ENCODE data around the gene TMEM72. TPM values are rescaled to one million over a fixed set of nuclear protein-coding genes. Genes with fewer than 3 reads are reported as not detected.

TMEM72 gene
- total and polyA plus RNA-seq, 2 donors (not counting 3 experiments of a cell fraction or from before 2014, with no cell fraction given) = not detected

DNA sequence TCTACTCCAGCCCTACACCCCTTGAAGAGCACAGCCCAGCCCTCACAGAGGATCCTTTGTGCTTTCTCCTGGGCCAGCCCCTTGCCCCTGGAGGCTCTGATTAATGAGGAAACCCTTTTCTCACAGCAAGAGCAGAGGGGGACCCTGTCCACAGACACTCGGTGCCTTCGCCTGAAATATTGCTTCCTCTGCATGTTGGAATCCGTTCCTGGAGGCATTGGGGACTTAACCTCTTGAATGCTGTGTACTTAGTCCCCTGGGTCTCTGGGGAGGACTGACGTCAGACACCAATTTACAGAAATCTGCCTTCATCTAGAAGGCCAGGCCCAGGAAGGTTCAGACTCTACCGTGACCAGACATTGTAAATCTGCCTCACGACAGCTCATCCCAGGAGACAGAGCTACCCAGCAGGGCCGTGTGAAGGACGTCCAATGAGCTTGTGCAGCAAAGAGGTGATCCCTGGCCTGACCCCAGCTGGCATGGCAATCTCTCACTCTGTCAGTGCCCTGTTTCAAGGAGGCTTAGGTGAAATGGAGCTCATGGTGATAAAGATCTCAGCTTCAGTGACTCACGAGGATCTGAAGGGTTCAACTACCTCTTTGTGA is 8.1 kb upstream of the TMEM72 start:
- no peak overlapping the region for H2AFZ ChIP-seq (ENCODE audit: low read depth, low read length)
- TF ChIP-seq JUN (IDR thresholded peaks at IDR 0.05; ENCODE audit: borderline replicate concordance, insufficient read depth, insufficient read length, low read depth) (no peak), GATA2 (IDR thresholded peaks at IDR 0.05; ENCODE audit: insufficient read depth, insufficient read length, low read depth, low read length) (no peak), POLR2A (IDR thresholded peaks at IDR 0.05; ENCODE audit: low read depth, low read length) (no peak), FOS (IDR thresholded peaks at IDR 0.05; ENCODE audit: borderline replicate concordance, insufficient read depth, low read length) (no peak), POLR2AphosphoS5 (IDR thresholded peaks at IDR 0.05; ENCODE audit: insufficient read depth, low read depth, low read length) (no peak), MYC (IDR thresholded peaks at IDR 0.05; ENCODE audit: low read depth, low read length) (no peak), EZH2 (IDR thresholded peaks at IDR 0.05; ENCODE audit: borderline replicate concordance, low read depth, low read length, severe bottlenecking) (no peak)
- TF ChIP-seq, protein P1, sequence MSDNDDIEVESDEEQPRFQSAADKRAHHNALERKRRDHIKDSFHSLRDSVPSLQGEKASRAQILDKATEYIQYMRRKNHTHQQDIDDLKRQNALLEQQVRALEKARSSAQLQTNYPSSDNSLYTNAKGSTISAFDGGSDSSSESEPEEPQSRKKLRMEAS (IDR thresholded peaks at IDR 0.05; ENCODE audit: insufficient read depth, insufficient read length) = no peak
- TF ChIP-seq, protein P2, sequence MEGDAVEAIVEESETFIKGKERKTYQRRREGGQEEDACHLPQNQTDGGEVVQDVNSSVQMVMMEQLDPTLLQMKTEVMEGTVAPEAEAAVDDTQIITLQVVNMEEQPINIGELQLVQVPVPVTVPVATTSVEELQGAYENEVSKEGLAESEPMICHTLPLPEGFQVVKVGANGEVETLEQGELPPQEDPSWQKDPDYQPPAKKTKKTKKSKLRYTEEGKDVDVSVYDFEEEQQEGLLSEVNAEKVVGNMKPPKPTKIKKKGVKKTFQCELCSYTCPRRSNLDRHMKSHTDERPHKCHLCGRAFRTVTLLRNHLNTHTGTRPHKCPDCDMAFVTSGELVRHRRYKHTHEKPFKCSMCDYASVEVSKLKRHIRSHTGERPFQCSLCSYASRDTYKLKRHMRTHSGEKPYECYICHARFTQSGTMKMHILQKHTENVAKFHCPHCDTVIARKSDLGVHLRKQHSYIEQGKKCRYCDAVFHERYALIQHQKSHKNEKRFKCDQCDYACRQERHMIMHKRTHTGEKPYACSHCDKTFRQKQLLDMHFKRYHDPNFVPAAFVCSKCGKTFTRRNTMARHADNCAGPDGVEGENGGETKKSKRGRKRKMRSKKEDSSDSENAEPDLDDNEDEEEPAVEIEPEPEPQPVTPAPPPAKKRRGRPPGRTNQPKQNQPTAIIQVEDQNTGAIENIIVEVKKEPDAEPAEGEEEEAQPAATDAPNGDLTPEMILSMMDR (IDR thresholded peaks at IDR 0.05; ENCODE audit: extremely low read depth in 1 of 2, insufficient read depth in 1 of 2, low read depth in 1 of 2, low read length in 2 of 2) = no peak
- no peak overlapping the region for H3K4me2 ChIP-seq (ENCODE audit: insufficient read depth, low read length)
- no peaks in the 10 kb centered on the region for H3K27me3 ChIP-seq (ENCODE audit: control insufficient read depth in 2 of 2, insufficient read depth in 2 of 2, low read length in 2 of 2)
- intact Hi-C loops (cut with micrococcal nuclease) (no loop called here), dilution Hi-C loops (cut with MboI; ENCODE audit: extremely low pct_ligation_motif_present, low sequenced_read_pairs) (no loop called here)
- no peak overlapping the region for H3K4me3 ChIP-seq (replicated peaks in 1 of 3; ENCODE audit: insufficient read depth in 1 of 3, low read depth in 1 of 3, low read length in 3 of 3)
- DNase-seq (ENCODE audit: low read depth, low spot score) = no peak
- no peak overlapping the region for H3K9ac ChIP-seq (replicated peaks; ENCODE audit: extremely low read depth, insufficient read depth, low read length)
- no peaks in the 10 kb centered on the region for H3K4me1 ChIP-seq (ENCODE audit: control insufficient read depth, extremely low read depth, insufficient read depth, low read length)
- no peak overlapping the region for H3K27ac ChIP-seq (ENCODE audit: insufficient read depth, low read depth, low read length)
- H3K9me3 ChIP-seq (replicated peaks; ENCODE audit: control insufficient read depth, insufficient read depth, low read length) = no peaks in the 10 kb centered on the region
- no peaks in the 10 kb centered on the region for H4K20me1 ChIP-seq (replicated peaks; ENCODE audit: control insufficient read depth, extremely low read depth, insufficient read depth, low read length)
- H3K36me3 ChIP-seq (ENCODE audit: control insufficient read depth in 2 of 2, extremely low read depth in 1 of 2, insufficient read depth in 2 of 2, low read length in 2 of 2) = no peaks in the 10 kb centered on the region
- FAIRE-seq = no peak
- H3K9me1 ChIP-seq (replicated peaks; ENCODE audit: control insufficient read depth, extremely low read depth, insufficient read depth, low read length) = no peaks in the 10 kb centered on the region
- no peaks in the 10 kb centered on the region for H3K79me2 ChIP-seq (ENCODE audit: control insufficient read depth, insufficient read depth, low read length)
- POLR2A ChIA-PET = no interaction called here
- no TSS peak for BruUV-seq (replicated peaks)
- CTCF ChIA-PET = no interaction called here
